Keratinocyte (primary cell): Measurements from ENCODE around the gene DUSP8. TPM values are rescaled to one million over a fixed set of nuclear protein-coding genes. Genes with fewer than 3 reads are reported as not detected.

Experiments
- DNase-seq: peaks from one replicate; pipeline ENCODE4 v3.0.0-alpha.2; 2011; ENCODE audit warnings: low read depth, missing footprints, low spot score
- FAIRE-seq: peaks from 2 replicates; lab custom pipeline; 2011; peaks lifted over from hg19 to GRCh38; lab: Jason Lieb, UNC
- H2AFZ ChIP-seq: 2 replicates; pipeline ENCODE4 v1.6.0; 2012; ENCODE audit warnings: low read length, control low read depth, inconsistent platforms; ENCODE audit not compliant: control insufficient read depth
- H3K27ac ChIP-seq: 2 replicates; pipeline ENCODE4 v1.5.1; 2011; ENCODE audit warnings: low read length; ENCODE audit not compliant: control insufficient read depth, insufficient read depth
- H3K27me3 ChIP-seq: 3 replicates; pipeline ENCODE4 v1.6.0; 2011; ENCODE audit warnings: low read length; ENCODE audit not compliant: control insufficient read depth, insufficient read depth; ENCODE audit errors: extremely low read depth
- H3K36me3 ChIP-seq, 2 experiments: 2 replicates in 1 of 2; 3 replicates in 1 of 2; pipeline ENCODE4 v1.5.1; 2011; ENCODE audit warnings: low read length in 2 of 2, mild to moderate bottlenecking in 1 of 2; ENCODE audit not compliant: control insufficient read depth in 2 of 2, insufficient read depth in 2 of 2; ENCODE audit errors: extremely low read depth in 1 of 2
- H3K4me1 ChIP-seq: 3 replicates; pipeline ENCODE4 v1.5.1; 2011; ENCODE audit warnings: low read length; ENCODE audit not compliant: control insufficient read depth, insufficient read depth; ENCODE audit errors: extremely low read depth
- H3K4me2 ChIP-seq: 3 replicates; pipeline ENCODE4 v1.6.0; 2011; ENCODE audit warnings: low read depth, low read length; ENCODE audit not compliant: control insufficient read depth, insufficient read depth; ENCODE audit errors: extremely low read depth
- H3K4me3 ChIP-seq, 3 experiments: fragments of 200-600 bp in 1 of 3; sonication (generic) in 1 of 3; 2 replicates in 2 of 3; 3 replicates in 1 of 3; pipeline ENCODE4 v1.5.1; 2011 to 2016; ENCODE audit warnings: low read length in 3 of 3, mild to moderate bottlenecking in 3 of 3, control low read depth in 2 of 3, inconsistent platforms in 1 of 3, low read depth in 1 of 3, mixed read lengths in 1 of 3, mixed run types in 1 of 3, moderate library complexity in 1 of 3; ENCODE audit not compliant: control insufficient read depth in 2 of 3, insufficient read depth in 2 of 3; ENCODE audit errors: extremely low read depth in 1 of 3
- H3K79me2 ChIP-seq: 2 replicates; pipeline ENCODE4 v1.6.0; 2012; ENCODE audit warnings: low read length; ENCODE audit not compliant: control insufficient read depth, insufficient read depth
- H3K9ac ChIP-seq: 3 replicates; pipeline ENCODE4 v1.6.0; 2011; ENCODE audit warnings: low read length; ENCODE audit not compliant: control insufficient read depth, insufficient read depth; ENCODE audit errors: extremely low read depth
- H3K9me1 ChIP-seq: 3 replicates; pipeline ENCODE4 v1.6.0; 2011; ENCODE audit warnings: low read length; ENCODE audit not compliant: control insufficient read depth, insufficient read depth; ENCODE audit errors: extremely low read depth
- H3K9me3 ChIP-seq: 2 replicates; pipeline ENCODE4 v1.5.1; 2012; ENCODE audit warnings: low read depth, low read length; ENCODE audit not compliant: control insufficient read depth
- H4K20me1 ChIP-seq: 3 replicates; pipeline ENCODE4 v1.6.0; 2011; ENCODE audit warnings: low read length; ENCODE audit not compliant: control insufficient read depth, insufficient read depth; ENCODE audit errors: extremely low read depth
- EZH2 ChIP-seq: IDR thresholded peaks from one replicate; pipeline ENCODE4 v1.6.1; 2012; ENCODE audit warnings: inconsistent platforms, mild to moderate bottlenecking, low read length, moderate library complexity
- dilution Hi-C: fragments of 300-500 bp; cut with MboI; formaldehyde crosslinking; loops from one replicate; pipeline ENCODE4 v1.7.0; 2020; ENCODE audit warnings: low sequenced_read_pairs; ENCODE audit not compliant: extremely low pct_ligation_motif_present
- polyA plus RNA-seq, 5 experiments: library from polyadenylated mRNA; depleted of rRNA in 3 of 5; stranded (reverse) in 3 of 5; stranded (forward) in 1 of 5; unstranded in 1 of 5; fragments of >200 nt; gene quantifications; 1 replicate in 1 of 5; 2 replicates in 3 of 5; 3 replicates in 1 of 5; pipeline versions ENCODE4 v1.2.1 to v1.2.3, GENCODE V29; 2011 to 2012; ENCODE audit warnings: missing spikeins in 2 of 5, low read depth in 1 of 5, low replicate concordance in 1 of 5
- TF ChIP-seq, protein P1 (sequence below), 3 experiments: IDR thresholded peaks in 1 of 3; conservative IDR thresholded peaks in 1 of 3; optimal IDR thresholded peaks in 1 of 3; 2 replicates in 2 of 3; 3 replicates in 1 of 3; pipeline versions ENCODE3 to v1.5.1; 2011; ENCODE audit warnings: low read length in 3 of 3, mild to moderate bottlenecking in 3 of 3, moderate library complexity in 2 of 3, control low read depth in 1 of 3, inconsistent platforms in 1 of 3; ENCODE audit not compliant: insufficient read depth in 2 of 3; ENCODE audit errors: extremely low read depth in 1 of 3

The DUSP8 gene
- polyA plus RNA-seq, 1 donor (not counting 4 experiments of a cell fraction or from before 2014, with no cell fraction given), result 0.58 TPM

GRCh38 chr11:1562469-1563148, 9.5 kb downstream of the DUSP8 start:
- peaks cover 1% of the 10 kb centered on the region for H4K20me1 ChIP-seq
- H2AFZ ChIP-seq, result no peak overlapping the region
- H3K36me3 ChIP-seq, result peaks cover 0 to 3% of the 10 kb centered on the region in 2 experiments
- H3K27ac ChIP-seq, result no peak overlapping the region
- H3K4me1 ChIP-seq, result peaks cover 11% of the 10 kb centered on the region
- H3K27me3 ChIP-seq, result no peaks in the 10 kb centered on the region
- no peaks in the 10 kb centered on the region for H3K79me2 ChIP-seq
- H3K4me3 ChIP-seq, result no peak overlapping the region
- no peak overlapping the region for H3K9ac ChIP-seq
- H3K9me3 ChIP-seq, result no peaks in the 10 kb centered on the region
- no peak overlapping the region for H3K4me2 ChIP-seq
- DNase-seq (no peak), FAIRE-seq (no peak)
- dilution Hi-C loops, result no loop called here
- H3K9me1 ChIP-seq, result no peaks in the 10 kb centered on the region
- TF ChIP-seq, protein P1, sequence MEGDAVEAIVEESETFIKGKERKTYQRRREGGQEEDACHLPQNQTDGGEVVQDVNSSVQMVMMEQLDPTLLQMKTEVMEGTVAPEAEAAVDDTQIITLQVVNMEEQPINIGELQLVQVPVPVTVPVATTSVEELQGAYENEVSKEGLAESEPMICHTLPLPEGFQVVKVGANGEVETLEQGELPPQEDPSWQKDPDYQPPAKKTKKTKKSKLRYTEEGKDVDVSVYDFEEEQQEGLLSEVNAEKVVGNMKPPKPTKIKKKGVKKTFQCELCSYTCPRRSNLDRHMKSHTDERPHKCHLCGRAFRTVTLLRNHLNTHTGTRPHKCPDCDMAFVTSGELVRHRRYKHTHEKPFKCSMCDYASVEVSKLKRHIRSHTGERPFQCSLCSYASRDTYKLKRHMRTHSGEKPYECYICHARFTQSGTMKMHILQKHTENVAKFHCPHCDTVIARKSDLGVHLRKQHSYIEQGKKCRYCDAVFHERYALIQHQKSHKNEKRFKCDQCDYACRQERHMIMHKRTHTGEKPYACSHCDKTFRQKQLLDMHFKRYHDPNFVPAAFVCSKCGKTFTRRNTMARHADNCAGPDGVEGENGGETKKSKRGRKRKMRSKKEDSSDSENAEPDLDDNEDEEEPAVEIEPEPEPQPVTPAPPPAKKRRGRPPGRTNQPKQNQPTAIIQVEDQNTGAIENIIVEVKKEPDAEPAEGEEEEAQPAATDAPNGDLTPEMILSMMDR (optimal IDR thresholded peaks at IDR 0.05 in 1 of 3, IDR thresholded peaks at IDR 0.05 in 1 of 3, conservative IDR thresholded peaks at IDR 0.05 in 1 of 3; ENCODE audit: extremely low read depth in 1 of 3, insufficient read depth in 2 of 3, low read length in 3 of 3), result no peak
- TF ChIP-seq EZH2, result no peak

GRCh38 chr11:1561955-1562354, 10.1 kb downstream of the DUSP8 start:
- no peak overlapping the region for H3K4me3 ChIP-seq
- H3K36me3 ChIP-seq, result peaks cover 0 to 3% of the 10 kb centered on the region in 2 experiments
- no peaks in the 10 kb centered on the region for H3K27me3 ChIP-seq
- H2AFZ ChIP-seq, result no peak overlapping the region
- DNase-seq, result no peak
- no peak for FAIRE-seq
- no peaks in the 10 kb centered on the region for H4K20me1 ChIP-seq
- H3K9ac ChIP-seq, result no peak overlapping the region
- H3K9me1 ChIP-seq, result no peaks in the 10 kb centered on the region
- TF ChIP-seq EZH2, result no peak
- TF ChIP-seq, protein P1 (optimal IDR thresholded peaks at IDR 0.05 in 1 of 3, IDR thresholded peaks at IDR 0.05 in 1 of 3, conservative IDR thresholded peaks at IDR 0.05 in 1 of 3; ENCODE audit: extremely low read depth in 1 of 3, insufficient read depth in 2 of 3, low read length in 3 of 3), result no peak
- H3K9me3 ChIP-seq, result no peaks in the 10 kb centered on the region
- H3K79me2 ChIP-seq, result no peaks in the 10 kb centered on the region
- dilution Hi-C loops, result no loop called here
- peaks cover 11% of the 10 kb centered on the region for H3K4me1 ChIP-seq
- H3K4me2 ChIP-seq, result no peak overlapping the region
- no peak overlapping the region for H3K27ac ChIP-seq
